ENCODE data around the gene RIC1.

RIC1 gene

GRCh38 chr9:5736563-5737346 is 107.8 kb downstream of the RIC1 start:
- no peak for DNase-seq (ENCODE audit: low read depth)
- H3K4me3 ChIP-seq (ENCODE audit: control insufficient read depth, low read depth, low read length): no peak overlapping the region
- no peak for TF ChIP-seq CTCF (IDR thresholded peaks at IDR 0.05; ENCODE audit: control insufficient read depth, insufficient read depth, low read depth, low read length, missing control alignments)

- DNase-seq (ENCODE audit: low read depth): no peak
- TF ChIP-seq CTCF (IDR thresholded peaks at IDR 0.05; ENCODE audit: control insufficient read depth, insufficient read depth, low read depth, low read length, missing control alignments): no peak
- no peak overlapping the region for H3K4me3 ChIP-seq (ENCODE audit: control insufficient read depth, low read depth, low read length)
Measured at GRCh38 chr9:5743109-5743508, 114.2 kb downstream of the RIC1 start.

- H3K4me3 ChIP-seq (ENCODE audit: control insufficient read depth, low read depth, low read length): no peak overlapping the region
- no peak for DNase-seq (ENCODE audit: low read depth)
- TF ChIP-seq CTCF (IDR thresholded peaks at IDR 0.05; ENCODE audit: control insufficient read depth, insufficient read depth, low read depth, low read length, missing control alignments): no peak
Measured at GRCh38 chr9:5748438-5748837, 119.5 kb downstream of the RIC1 start.

- no peak for TF ChIP-seq CTCF (IDR thresholded peaks at IDR 0.05; ENCODE audit: control insufficient read depth, insufficient read depth, low read depth, low read length, missing control alignments)
- no peak for DNase-seq (ENCODE audit: low read depth)
- no peak overlapping the region for H3K4me3 ChIP-seq (ENCODE audit: control insufficient read depth, low read depth, low read length)
Measured at GRCh38 chr9:5749306-5749705, 120.4 kb downstream of the RIC1 start.

- H3K4me3 ChIP-seq (ENCODE audit: control insufficient read depth, low read depth, low read length): no peak overlapping the region
- TF ChIP-seq CTCF (IDR thresholded peaks at IDR 0.05; ENCODE audit: control insufficient read depth, insufficient read depth, low read depth, low read length, missing control alignments): no peak
- DNase-seq (ENCODE audit: low read depth): no peak
Measured at GRCh38 chr9:5750569-5750968, 121.7 kb downstream of the RIC1 start.

- no peak for TF ChIP-seq CTCF (IDR thresholded peaks at IDR 0.05; ENCODE audit: control insufficient read depth, insufficient read depth, low read depth, low read length, missing control alignments)
- DNase-seq (ENCODE audit: low read depth): no peak
Measured at GRCh38 chr9:5756633-5757032, 127.7 kb downstream of the RIC1 start.

More at GRCh38 chr9:5756633-5757032, 127.7 kb downstream of the RIC1 start:
- no peak overlapping the region for H3K4me3 ChIP-seq (ENCODE audit: control insufficient read depth, low read depth, low read length)

All from AG09309 (cell line).